Neural progenitor cell (in vitro differentiated cells): ENCODE measurements around the gene CFDP1. TPM values are rescaled to one million over a fixed set of nuclear protein-coding genes. Genes with fewer than 3 reads are reported as not detected.

ENCODE experiments used
- DNase-seq: peaks from one replicate; pipeline ENCODE4 v3.0.0-alpha.2; 2016; ENCODE audit warnings: low spot score
- H2AFZ ChIP-seq: fragments of 200-600 bp; sonication (generic); replicated peaks from 2 replicates; pipeline ENCODE4 v1.6.1; 2016; ENCODE audit warnings: antibody characterized with exemption
- H3F3A ChIP-seq: fragments of 200-600 bp; sonication (generic); 2 replicates; pipeline ENCODE4 v1.6.1; 2016; ENCODE audit warnings: antibody characterized with exemption, low read depth
- H3K27ac ChIP-seq: fragments of 200-600 bp; sonication (generic); 2 replicates; pipeline ENCODE4 v1.5.1; 2016; ENCODE audit warnings: mild to moderate bottlenecking
- H3K27me3 ChIP-seq: fragments of 200-600 bp; sonication (generic); 2 replicates; pipeline ENCODE4 v1.6.1; 2016; ENCODE audit warnings: mild to moderate bottlenecking, moderate library complexity
- H3K36me3 ChIP-seq: fragments of 200-600 bp; sonication (generic); 2 replicates; pipeline ENCODE4 v1.5.1; 2016
- H3K4me1 ChIP-seq: fragments of 200-600 bp; sonication (generic); 2 replicates; pipeline ENCODE4 v1.6.1; 2016; ENCODE audit warnings: mixed run types
- H3K4me2 ChIP-seq: fragments of 200-600 bp; sonication (generic); 2 replicates; pipeline ENCODE4 v1.6.1; 2016
- H3K4me3 ChIP-seq: fragments of 200-600 bp; sonication (generic); 2 replicates; pipeline ENCODE4 v1.5.1; 2016
- H3K79me2 ChIP-seq: fragments of 200-600 bp; sonication (generic); 2 replicates; pipeline ENCODE4 v1.6.1; 2016; ENCODE audit warnings: low read depth
- H3K9ac ChIP-seq: fragments of 200-600 bp; sonication (generic); 2 replicates; pipeline ENCODE4 v1.6.1; 2016
- H3K9me3 ChIP-seq: fragments of 200-600 bp; sonication (generic); 2 replicates; pipeline ENCODE4 v1.5.1; 2016; ENCODE audit warnings: low read depth
- H4K20me1 ChIP-seq: fragments of 200-600 bp; sonication (generic); 2 replicates; pipeline ENCODE4 v1.6.1; 2016; ENCODE audit warnings: low read depth
- H3K27ac Mint-ChIP-seq: 3 replicates; pipeline ENCODE4 v1.8.0; 2021; ENCODE audit warnings: mixed read lengths
- H3K27me3 Mint-ChIP-seq: 2 replicates; pipeline ENCODE4 v1.8.0; 2022; ENCODE audit warnings: low read depth, mild to moderate bottlenecking, inconsistent platforms, moderate library complexity, mixed read lengths; ENCODE audit not compliant: insufficient read depth
- H3K36me3 Mint-ChIP-seq: 3 replicates; pipeline ENCODE4 v1.8.0; 2021; ENCODE audit warnings: mixed read lengths
- H3K4me1 Mint-ChIP-seq: 3 replicates; pipeline ENCODE4 v1.8.0; 2021; ENCODE audit warnings: mixed read lengths
- H3K4me3 Mint-ChIP-seq: 3 replicates; pipeline ENCODE4 v1.8.0; 2021; ENCODE audit warnings: mild to moderate bottlenecking, moderate library complexity, mixed read lengths
- H3K9me3 Mint-ChIP-seq: 3 replicates; pipeline ENCODE4 v1.8.0; 2020; ENCODE audit warnings: mixed read lengths
- CTCF ChIP-seq: fragments of 200-600 bp; sonication (generic); IDR thresholded peaks from 2 replicates; pipeline ENCODE4 v1.5.1; 2017; ENCODE audit warnings: antibody characterized with exemption, mild to moderate bottlenecking
- EZH2 ChIP-seq: fragments of 200-600 bp; sonication (generic); IDR thresholded peaks from 2 replicates; pipeline ENCODE4 v1.6.1; 2017; ENCODE audit warnings: antibody characterized with exemption, mild to moderate bottlenecking, moderate library complexity
- EZH2phosphoT487 ChIP-seq: fragments of 200-600 bp; sonication (generic); IDR thresholded peaks from 2 replicates; pipeline ENCODE4 v1.6.1; 2017; ENCODE audit warnings: antibody characterized with exemption
- total RNA-seq: library from RNA; depleted of rRNA; stranded (reverse); fragments of >200 nt; gene quantifications from 2 replicates; pipeline ENCODE4 v1.2.3, GENCODE V29; 2015; ENCODE audit warnings: low replicate concordance

The CFDP1 gene
- total RNA-seq, 1 donor from 2014 or later: 159 TPM

GRCh38 chr16:75342308-75342811 lies 90.9 kb downstream of the CFDP1 start:
- Histone ChIP-seq H3K27ac (no peak overlapping the region), H4K20me1 (no peaks in the 10 kb centered on the region), H3K4me3 (no peak overlapping the region), H3K36me3 (peaks cover 6% of the 10 kb centered on the region), H2AFZ (no peak overlapping the region), H3K79me2 (no peaks in the 10 kb centered on the region), H3F3A (peaks cover 4% of the 10 kb centered on the region), H3K9me3 (no peaks in the 10 kb centered on the region), H3K4me1 (peaks cover 10% of the 10 kb centered on the region), H3K27me3 (no peaks in the 10 kb centered on the region), H3K9ac (no peak overlapping the region), H3K4me2 (no peak overlapping the region)
- no peak overlapping the region for H3K4me3 Mint-ChIP-seq
- H3K27me3 Mint-ChIP-seq: no peaks in the 10 kb centered on the region
- DNase-seq: no peak
- H3K4me1 Mint-ChIP-seq: peaks cover 26% of the 10 kb centered on the region
- H3K27ac Mint-ChIP-seq: no peak overlapping the region
- no peaks in the 10 kb centered on the region for H3K9me3 Mint-ChIP-seq
- H3K36me3 Mint-ChIP-seq: peaks cover 36% of the 10 kb centered on the region
- TF ChIP-seq EZH2phosphoT487: no peak
- TF ChIP-seq EZH2: no peak
- TF ChIP-seq CTCF: no peak

GRCh38 chr16:75341564-75342307 lies 91.6 kb downstream of the CFDP1 start:
- Histone ChIP-seq H3F3A (peaks cover 4% of the 10 kb centered on the region), H3K4me3 (no peak overlapping the region), H4K20me1 (no peaks in the 10 kb centered on the region), H3K79me2 (no peaks in the 10 kb centered on the region), H3K9me3 (no peaks in the 10 kb centered on the region), H3K4me2 (no peak overlapping the region), H3K9ac (no peak overlapping the region), H3K4me1 (peaks cover 10% of the 10 kb centered on the region), H3K36me3 (peaks cover 6% of the 10 kb centered on the region), H3K27me3 (no peaks in the 10 kb centered on the region), H2AFZ (no peak overlapping the region), H3K27ac (no peak overlapping the region)
- Mint-ChIP-seq H3K36me3 (peaks cover 39% of the 10 kb centered on the region), H3K27ac (no peak overlapping the region), H3K9me3 (no peaks in the 10 kb centered on the region), H3K27me3 (no peaks in the 10 kb centered on the region), H3K4me3 (no peak overlapping the region), H3K4me1 (peaks cover 29% of the 10 kb centered on the region)
- no peak for DNase-seq
- TF ChIP-seq EZH2phosphoT487 (no peak), EZH2 (no peak), CTCF (no peak)

- no peak overlapping the region for H3K9ac ChIP-seq
- H3K27ac Mint-ChIP-seq: no peak overlapping the region
- peaks cover 10% of the 10 kb centered on the region for H3K4me1 ChIP-seq
- H3F3A ChIP-seq: peaks cover 4% of the 10 kb centered on the region
- no peak overlapping the region for H3K4me3 Mint-ChIP-seq
- no peak overlapping the region for H3K27ac ChIP-seq
- H3K9me3 ChIP-seq: no peaks in the 10 kb centered on the region
- H3K27me3 Mint-ChIP-seq: no peaks in the 10 kb centered on the region
- H3K9me3 Mint-ChIP-seq: peaks cover 4% of the 10 kb centered on the region
- no peaks in the 10 kb centered on the region for H4K20me1 ChIP-seq
- peaks cover 40% of the 10 kb centered on the region for H3K36me3 Mint-ChIP-seq
- peaks cover 6% of the 10 kb centered on the region for H3K36me3 ChIP-seq
- no peaks in the 10 kb centered on the region for H3K27me3 ChIP-seq
- H2AFZ ChIP-seq: no peak overlapping the region
- peaks cover 29% of the 10 kb centered on the region for H3K4me1 Mint-ChIP-seq
- DNase-seq: no peak
- no peaks in the 10 kb centered on the region for H3K79me2 ChIP-seq
- H3K4me3 ChIP-seq: no peak overlapping the region
- H3K4me2 ChIP-seq: no peak overlapping the region
- no peak for TF ChIP-seq EZH2
- no peak for TF ChIP-seq EZH2phosphoT487
- no peak for TF ChIP-seq CTCF
Measured at GRCh38 chr16:75340741-75341491, 92.4 kb downstream of the CFDP1 start.
